ENCODE data around the gene NOB1. TPM values are rescaled to one million over a fixed set of nuclear protein-coding genes. Genes with fewer than 3 reads are reported as not detected.
A peak's percentile ranks its signal among the peaks of the same experiment; 100 is the strongest.

Gene NOB1
- total and polyA plus RNA-seq, 9 of the 15 experiments (the other 6 are each of a cell fraction or from before 2014, with no cell fraction given) = 42.4 to 148 (median 116) TPM

DNA sequence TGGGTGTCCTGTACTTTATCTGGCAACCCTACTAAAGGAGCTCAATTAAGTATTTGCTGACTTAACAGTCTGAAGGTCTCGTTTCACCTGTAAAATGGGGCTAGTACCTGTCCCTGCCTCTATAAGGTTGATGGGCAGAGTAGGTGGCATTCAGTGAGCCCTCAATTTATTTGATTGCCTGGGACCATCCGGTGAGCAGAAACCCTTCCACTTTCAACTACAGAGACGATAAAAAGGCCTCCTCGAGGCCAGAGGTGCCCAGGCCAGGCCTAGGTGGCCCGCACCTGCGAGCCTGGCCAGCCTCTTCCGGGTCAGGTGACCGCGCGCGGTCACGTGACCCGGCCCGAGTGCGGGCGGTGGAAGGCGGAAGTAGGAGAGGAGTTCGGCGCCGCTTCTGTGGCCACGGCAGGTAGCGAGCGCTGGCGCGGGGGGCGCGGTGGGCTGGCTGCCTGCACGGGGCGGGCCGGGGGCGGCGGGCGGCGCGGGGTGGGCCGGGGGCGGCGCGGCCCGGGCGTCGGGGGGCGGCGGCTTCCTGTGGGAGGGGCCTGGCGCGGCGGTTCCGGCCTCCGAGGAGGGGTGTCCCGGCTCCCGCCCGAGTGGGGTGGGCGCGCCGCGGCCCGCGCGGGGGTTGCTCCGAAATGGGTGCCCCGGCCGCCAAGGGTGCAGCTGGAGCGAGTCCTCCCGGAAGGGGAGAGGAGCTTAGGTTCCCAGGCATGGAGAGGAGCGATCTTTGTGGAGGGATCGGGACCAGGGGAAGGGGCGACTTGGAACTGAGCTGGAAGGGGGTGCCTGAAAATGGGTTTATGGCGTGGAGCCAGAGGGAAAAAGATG, 7.5 kb upstream of the NOB1 start, which contains the start of gene WWP2 (continued):
- TF ChIP-seq, protein P1, sequence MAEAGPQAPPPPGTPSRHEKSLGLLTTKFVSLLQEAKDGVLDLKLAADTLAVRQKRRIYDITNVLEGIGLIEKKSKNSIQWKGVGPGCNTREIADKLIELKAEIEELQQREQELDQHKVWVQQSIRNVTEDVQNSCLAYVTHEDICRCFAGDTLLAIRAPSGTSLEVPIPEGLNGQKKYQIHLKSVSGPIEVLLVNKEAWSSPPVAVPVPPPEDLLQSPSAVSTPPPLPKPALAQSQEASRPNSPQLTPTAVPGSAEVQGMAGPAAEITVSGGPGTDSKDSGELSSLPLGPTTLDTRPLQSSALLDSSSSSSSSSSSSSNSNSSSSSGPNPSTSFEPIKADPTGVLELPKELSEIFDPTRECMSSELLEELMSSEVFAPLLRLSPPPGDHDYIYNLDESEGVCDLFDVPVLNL (CRISPR knock-in tag; IDR thresholded peaks at IDR 0.05; ENCODE audit: low read depth) = no peak
- TF ChIP-seq SMARCA4 (IDR thresholded peaks at IDR 0.05) (no peak), SMAD4 (CRISPR knock-in tag; conservative IDR thresholded peaks at IDR 0.05) (peak; percentile 41), BRD4 (IDR thresholded peaks at IDR 0.05) (peak; percentile 82; the same call in 1 of the 2 replicates), HLTF (IDR thresholded peaks at IDR 0.05) (no peak), PML (IDR thresholded peaks at IDR 0.05; ENCODE audit: low read length) (0 out of 2 replicates have a peak, but pooled peaks have one; percentile 52), SMARCC2 (IDR thresholded peaks at IDR 0.05; ENCODE audit: low read depth) (no peak), SIX5 (IDR thresholded peaks at IDR 0.05; ENCODE audit: borderline replicate concordance in 1 of 2, insufficient read depth in 1 of 2, low read depth in 1 of 2, low read length in 2 of 2) (0 out of 4 replicates have a peak, but pooled peaks of 1 of the 2 experiments have one; percentile 13)
- TF ChIP-seq, protein P2, sequence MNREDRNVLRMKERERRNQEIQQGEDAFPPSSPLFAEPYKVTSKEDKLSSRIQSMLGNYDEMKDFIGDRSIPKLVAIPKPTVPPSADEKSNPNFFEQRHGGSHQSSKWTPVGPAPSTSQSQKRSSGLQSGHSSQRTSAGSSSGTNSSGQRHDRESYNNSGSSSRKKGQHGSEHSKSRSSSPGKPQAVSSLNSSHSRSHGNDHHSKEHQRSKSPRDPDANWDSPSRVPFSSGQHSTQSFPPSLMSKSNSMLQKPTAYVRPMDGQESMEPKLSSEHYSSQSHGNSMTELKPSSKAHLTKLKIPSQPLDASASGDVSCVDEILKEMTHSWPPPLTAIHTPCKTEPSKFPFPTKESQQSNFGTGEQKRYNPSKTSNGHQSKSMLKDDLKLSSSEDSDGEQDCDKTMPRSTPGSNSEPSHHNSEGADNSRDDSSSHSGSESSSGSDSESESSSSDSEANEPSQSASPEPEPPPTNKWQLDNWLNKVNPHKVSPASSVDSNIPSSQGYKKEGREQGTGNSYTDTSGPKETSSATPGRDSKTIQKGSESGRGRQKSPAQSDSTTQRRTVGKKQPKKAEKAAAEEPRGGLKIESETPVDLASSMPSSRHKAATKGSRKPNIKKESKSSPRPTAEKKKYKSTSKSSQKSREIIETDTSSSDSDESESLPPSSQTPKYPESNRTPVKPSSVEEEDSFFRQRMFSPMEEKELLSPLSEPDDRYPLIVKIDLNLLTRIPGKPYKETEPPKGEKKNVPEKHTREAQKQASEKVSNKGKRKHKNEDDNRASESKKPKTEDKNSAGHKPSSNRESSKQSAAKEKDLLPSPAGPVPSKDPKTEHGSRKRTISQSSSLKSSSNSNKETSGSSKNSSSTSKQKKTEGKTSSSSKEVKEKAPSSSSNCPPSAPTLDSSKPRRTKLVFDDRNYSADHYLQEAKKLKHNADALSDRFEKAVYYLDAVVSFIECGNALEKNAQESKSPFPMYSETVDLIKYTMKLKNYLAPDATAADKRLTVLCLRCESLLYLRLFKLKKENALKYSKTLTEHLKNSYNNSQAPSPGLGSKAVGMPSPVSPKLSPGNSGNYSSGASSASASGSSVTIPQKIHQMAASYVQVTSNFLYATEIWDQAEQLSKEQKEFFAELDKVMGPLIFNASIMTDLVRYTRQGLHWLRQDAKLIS (CRISPR knock-in tag; IDR thresholded peaks at IDR 0.05) = no peak
- TF ChIP-seq, protein P3, sequence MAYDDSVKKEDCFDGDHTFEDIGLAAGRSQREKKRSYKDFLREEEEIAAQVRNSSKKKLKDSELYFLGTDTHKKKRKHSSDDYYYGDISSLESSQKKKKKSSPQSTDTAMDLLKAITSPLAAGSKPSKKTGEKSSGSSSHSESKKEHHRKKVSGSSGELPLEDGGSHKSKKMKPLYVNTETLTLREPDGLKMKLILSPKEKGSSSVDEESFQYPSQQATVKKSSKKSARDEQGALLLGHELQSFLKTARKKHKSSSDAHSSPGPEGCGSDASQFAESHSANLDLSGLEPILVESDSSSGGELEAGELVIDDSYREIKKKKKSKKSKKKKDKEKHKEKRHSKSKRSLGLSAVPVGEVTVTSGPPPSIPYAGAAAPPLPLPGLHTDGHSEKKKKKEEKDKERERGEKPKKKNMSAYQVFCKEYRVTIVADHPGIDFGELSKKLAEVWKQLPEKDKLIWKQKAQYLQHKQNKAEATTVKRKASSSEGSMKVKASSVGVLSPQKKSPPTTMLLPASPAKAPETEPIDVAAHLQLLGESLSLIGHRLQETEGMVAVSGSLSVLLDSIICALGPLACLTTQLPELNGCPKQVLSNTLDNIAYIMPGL (CRISPR knock-in tag; IDR thresholded peaks at IDR 0.05) = no peak
- TF ChIP-seq, protein P4, sequence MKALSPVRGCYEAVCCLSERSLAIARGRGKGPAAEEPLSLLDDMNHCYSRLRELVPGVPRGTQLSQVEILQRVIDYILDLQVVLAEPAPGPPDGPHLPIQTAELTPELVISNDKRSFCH (CRISPR knock-in tag; IDR thresholded peaks at IDR 0.05) = no peak
- TF ChIP-seq, protein P4 (tag; IDR thresholded peaks at IDR 0.05) = 0 out of 2 replicates have a peak, but pooled peaks have one; percentile 28
- TF ChIP-seq, protein P5, sequence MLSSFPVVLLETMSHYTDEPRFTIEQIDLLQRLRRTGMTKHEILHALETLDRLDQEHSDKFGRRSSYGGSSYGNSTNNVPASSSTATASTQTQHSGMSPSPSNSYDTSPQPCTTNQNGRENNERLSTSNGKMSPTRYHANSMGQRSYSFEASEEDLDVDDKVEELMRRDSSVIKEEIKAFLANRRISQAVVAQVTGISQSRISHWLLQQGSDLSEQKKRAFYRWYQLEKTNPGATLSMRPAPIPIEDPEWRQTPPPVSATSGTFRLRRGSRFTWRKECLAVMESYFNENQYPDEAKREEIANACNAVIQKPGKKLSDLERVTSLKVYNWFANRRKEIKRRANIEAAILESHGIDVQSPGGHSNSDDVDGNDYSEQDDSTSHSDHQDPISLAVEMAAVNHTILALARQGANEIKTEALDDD (IDR thresholded peaks at IDR 0.05) = no peak

All from K562 (cell line).